Liver (tissue), 3 donors: ENCODE data around the gene CLTA.
"Not testable (repeated sequence)": the region's sequence is repeated elsewhere in the genome, so short reads cannot be mapped to it uniquely, and the experiment has no call there.

Experiments
- EGR1 ChIP-seq, 2 donors: IDR thresholded peaks; 2 replicates each; pipeline ENCODE4 v1.6.1; 2016 to 2018; ENCODE audit warnings: antibody characterized with exemption in 2 of 2, low read depth in 2 of 2
- GABPA ChIP-seq, 2 donors: IDR thresholded peaks in 1 of 2; conservative IDR thresholded peaks in 1 of 2; 2 replicates each; pipeline ENCODE4 v1.6.1; 2016; ENCODE audit warnings: antibody characterized with exemption in 2 of 2, mild to moderate bottlenecking in 1 of 2, moderate library complexity in 1 of 2
- JUND ChIP-seq, 2 donors: IDR thresholded peaks; 2 replicates each; pipeline ENCODE4 v1.6.1; 2016; ENCODE audit warnings: antibody characterized with exemption in 2 of 2
- RAD21 ChIP-seq, 2 donors: IDR thresholded peaks; 2 replicates each; pipeline ENCODE4 v1.6.1; 2016; ENCODE audit warnings: antibody characterized with exemption in 2 of 2, mild to moderate bottlenecking in 2 of 2
- RXRA ChIP-seq, 2 donors: IDR thresholded peaks; 2 replicates each; pipeline ENCODE4 v1.6.1; 2017 to 2018; ENCODE audit warnings: antibody characterized with exemption in 2 of 2, mild to moderate bottlenecking in 1 of 2
- SP1 ChIP-seq: IDR thresholded peaks from 2 replicates; pipeline ENCODE4 v1.6.1; 2018; ENCODE audit warnings: antibody characterized with exemption, mild to moderate bottlenecking
- YY1 ChIP-seq: IDR thresholded peaks from 2 replicates; pipeline ENCODE4 v1.6.1; 2016; ENCODE audit warnings: antibody characterized with exemption, mild to moderate bottlenecking
- TF ChIP-seq, protein P1 (sequence below): fragments of 150-350 bp; IDR thresholded peaks from 2 replicates; pipeline ENCODE4 v1.5.1; 2017; ENCODE audit warnings: improper control_type of control experiment, low read depth, low read length; ENCODE audit not compliant: missing input control
- TF ChIP-seq, protein P2 (sequence below): IDR thresholded peaks from 2 replicates; pipeline ENCODE4 v1.6.1; 2016; ENCODE audit warnings: antibody characterized with exemption, mild to moderate bottlenecking
- TF ChIP-seq, protein P3 (sequence below): IDR thresholded peaks from 2 replicates; pipeline ENCODE4 v1.6.1; 2016; ENCODE audit warnings: antibody characterized with exemption
- TF ChIP-seq, protein P4 (sequence below): IDR thresholded peaks from 2 replicates; pipeline ENCODE4 v1.6.1; 2016; ENCODE audit warnings: antibody characterized with exemption
- TF ChIP-seq, protein P5 (sequence below): IDR thresholded peaks from 2 replicates; pipeline ENCODE4 v1.6.1; 2016; ENCODE audit warnings: antibody characterized with exemption
- donor health status: healthy.
- donor health status: healthy.

DNA sequence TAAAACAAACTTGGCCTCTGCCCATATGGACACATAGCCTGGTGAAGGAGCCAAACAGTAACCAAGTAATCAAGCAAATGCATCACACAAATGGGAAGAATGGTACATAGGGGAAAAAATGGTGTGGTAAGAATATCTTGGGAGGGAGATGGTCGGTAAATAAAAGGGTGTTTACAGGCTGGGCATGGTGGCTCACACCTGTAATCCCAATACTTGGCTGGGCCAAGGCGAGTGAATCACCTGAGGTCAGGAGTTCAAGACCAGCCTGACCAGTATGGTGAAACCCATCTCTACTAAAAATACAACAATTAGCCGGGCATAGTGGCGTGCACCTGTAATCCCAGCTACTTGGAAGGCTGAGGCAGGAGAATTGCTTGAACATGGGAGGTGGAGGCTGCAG is 31.2 kb upstream of the CLTA start:
- TF ChIP-seq, protein P1, sequence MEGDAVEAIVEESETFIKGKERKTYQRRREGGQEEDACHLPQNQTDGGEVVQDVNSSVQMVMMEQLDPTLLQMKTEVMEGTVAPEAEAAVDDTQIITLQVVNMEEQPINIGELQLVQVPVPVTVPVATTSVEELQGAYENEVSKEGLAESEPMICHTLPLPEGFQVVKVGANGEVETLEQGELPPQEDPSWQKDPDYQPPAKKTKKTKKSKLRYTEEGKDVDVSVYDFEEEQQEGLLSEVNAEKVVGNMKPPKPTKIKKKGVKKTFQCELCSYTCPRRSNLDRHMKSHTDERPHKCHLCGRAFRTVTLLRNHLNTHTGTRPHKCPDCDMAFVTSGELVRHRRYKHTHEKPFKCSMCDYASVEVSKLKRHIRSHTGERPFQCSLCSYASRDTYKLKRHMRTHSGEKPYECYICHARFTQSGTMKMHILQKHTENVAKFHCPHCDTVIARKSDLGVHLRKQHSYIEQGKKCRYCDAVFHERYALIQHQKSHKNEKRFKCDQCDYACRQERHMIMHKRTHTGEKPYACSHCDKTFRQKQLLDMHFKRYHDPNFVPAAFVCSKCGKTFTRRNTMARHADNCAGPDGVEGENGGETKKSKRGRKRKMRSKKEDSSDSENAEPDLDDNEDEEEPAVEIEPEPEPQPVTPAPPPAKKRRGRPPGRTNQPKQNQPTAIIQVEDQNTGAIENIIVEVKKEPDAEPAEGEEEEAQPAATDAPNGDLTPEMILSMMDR: not testable (repeated sequence)
- not testable (repeated sequence) for TF ChIP-seq GABPA (IDR thresholded peaks at IDR 0.05 in 1 of 2, conservative IDR thresholded peaks at IDR 0.05 in 1 of 2); YY1; JUND (IDR thresholded peaks at IDR 0.05); RAD21 (IDR thresholded peaks at IDR 0.05); EGR1 (IDR thresholded peaks at IDR 0.05; ENCODE audit: low read depth in 2 of 2); SP1; RXRA (IDR thresholded peaks at IDR 0.05)
- TF ChIP-seq, protein P2, sequence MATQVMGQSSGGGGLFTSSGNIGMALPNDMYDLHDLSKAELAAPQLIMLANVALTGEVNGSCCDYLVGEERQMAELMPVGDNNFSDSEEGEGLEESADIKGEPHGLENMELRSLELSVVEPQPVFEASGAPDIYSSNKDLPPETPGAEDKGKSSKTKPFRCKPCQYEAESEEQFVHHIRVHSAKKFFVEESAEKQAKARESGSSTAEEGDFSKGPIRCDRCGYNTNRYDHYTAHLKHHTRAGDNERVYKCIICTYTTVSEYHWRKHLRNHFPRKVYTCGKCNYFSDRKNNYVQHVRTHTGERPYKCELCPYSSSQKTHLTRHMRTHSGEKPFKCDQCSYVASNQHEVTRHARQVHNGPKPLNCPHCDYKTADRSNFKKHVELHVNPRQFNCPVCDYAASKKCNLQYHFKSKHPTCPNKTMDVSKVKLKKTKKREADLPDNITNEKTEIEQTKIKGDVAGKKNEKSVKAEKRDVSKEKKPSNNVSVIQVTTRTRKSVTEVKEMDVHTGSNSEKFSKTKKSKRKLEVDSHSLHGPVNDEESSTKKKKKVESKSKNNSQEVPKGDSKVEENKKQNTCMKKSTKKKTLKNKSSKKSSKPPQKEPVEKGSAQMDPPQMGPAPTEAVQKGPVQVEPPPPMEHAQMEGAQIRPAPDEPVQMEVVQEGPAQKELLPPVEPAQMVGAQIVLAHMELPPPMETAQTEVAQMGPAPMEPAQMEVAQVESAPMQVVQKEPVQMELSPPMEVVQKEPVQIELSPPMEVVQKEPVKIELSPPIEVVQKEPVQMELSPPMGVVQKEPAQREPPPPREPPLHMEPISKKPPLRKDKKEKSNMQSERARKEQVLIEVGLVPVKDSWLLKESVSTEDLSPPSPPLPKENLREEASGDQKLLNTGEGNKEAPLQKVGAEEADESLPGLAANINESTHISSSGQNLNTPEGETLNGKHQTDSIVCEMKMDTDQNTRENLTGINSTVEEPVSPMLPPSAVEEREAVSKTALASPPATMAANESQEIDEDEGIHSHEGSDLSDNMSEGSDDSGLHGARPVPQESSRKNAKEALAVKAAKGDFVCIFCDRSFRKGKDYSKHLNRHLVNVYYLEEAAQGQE: not testable (repeated sequence)
- TF ChIP-seq, protein P3, sequence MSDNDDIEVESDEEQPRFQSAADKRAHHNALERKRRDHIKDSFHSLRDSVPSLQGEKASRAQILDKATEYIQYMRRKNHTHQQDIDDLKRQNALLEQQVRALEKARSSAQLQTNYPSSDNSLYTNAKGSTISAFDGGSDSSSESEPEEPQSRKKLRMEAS: not testable (repeated sequence)
- TF ChIP-seq, protein P4, sequence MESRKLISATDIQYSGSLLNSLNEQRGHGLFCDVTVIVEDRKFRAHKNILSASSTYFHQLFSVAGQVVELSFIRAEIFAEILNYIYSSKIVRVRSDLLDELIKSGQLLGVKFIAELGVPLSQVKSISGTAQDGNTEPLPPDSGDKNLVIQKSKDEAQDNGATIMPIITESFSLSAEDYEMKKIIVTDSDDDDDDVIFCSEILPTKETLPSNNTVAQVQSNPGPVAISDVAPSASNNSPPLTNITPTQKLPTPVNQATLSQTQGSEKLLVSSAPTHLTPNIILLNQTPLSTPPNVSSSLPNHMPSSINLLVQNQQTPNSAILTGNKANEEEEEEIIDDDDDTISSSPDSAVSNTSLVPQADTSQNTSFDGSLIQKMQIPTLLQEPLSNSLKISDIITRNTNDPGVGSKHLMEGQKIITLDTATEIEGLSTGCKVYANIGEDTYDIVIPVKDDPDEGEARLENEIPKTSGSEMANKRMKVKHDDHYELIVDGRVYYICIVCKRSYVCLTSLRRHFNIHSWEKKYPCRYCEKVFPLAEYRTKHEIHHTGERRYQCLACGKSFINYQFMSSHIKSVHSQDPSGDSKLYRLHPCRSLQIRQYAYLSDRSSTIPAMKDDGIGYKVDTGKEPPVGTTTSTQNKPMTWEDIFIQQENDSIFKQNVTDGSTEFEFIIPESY: not testable (repeated sequence)
- TF ChIP-seq, protein P5, sequence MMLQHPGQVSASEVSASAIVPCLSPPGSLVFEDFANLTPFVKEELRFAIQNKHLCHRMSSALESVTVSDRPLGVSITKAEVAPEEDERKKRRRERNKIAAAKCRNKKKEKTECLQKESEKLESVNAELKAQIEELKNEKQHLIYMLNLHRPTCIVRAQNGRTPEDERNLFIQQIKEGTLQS: not testable (repeated sequence)
